ENCODE measurements around the gene SSR3.
A peak's percentile ranks its signal among the peaks of the same experiment; 100 is the strongest.

The SSR3 gene

GRCh38 chr3:156535162-156535627 lies 19.7 kb downstream of the SSR3 start:
- DNase-seq: no peak

- no peak for DNase-seq
These were observed 21.7 kb downstream of the SSR3 start for GRCh38 chr3:156533205-156533604.

GRCh38 chr3:156532730-156533129 lies 22.2 kb downstream of the SSR3 start:
- DNase-seq: no peak

- no peak for DNase-seq
These were observed 23.9 kb downstream of the SSR3 start for GRCh38 chr3:156530980-156531379.

GRCh38 chr3:156527060-156527459 lies 27.9 kb downstream of the SSR3 start:
- DNase-seq: no peak

- DNase-seq: no peak
These were observed 29.1 kb downstream of the SSR3 start for GRCh38 chr3:156525808-156526207.

GRCh38 chr3:156522673-156523072 lies 32.2 kb downstream of the SSR3 start:
- DNase-seq: no peak

GRCh38 chr3:156519758-156520162 lies 35.2 kb downstream of the SSR3 start:
- no peak for DNase-seq

- DNase-seq: no peak
These were observed 36.2 kb downstream of the SSR3 start for GRCh38 chr3:156518726-156519125.

- DNase-seq: no peak
These were observed 38.0 kb downstream of the SSR3 start for GRCh38 chr3:156516961-156517360.

GRCh38 chr3:156516284-156516683 lies 38.6 kb downstream of the SSR3 start:
- no peak for DNase-seq

GRCh38 chr3:156513619-156514018 lies 41.3 kb downstream of the SSR3 start:
- DNase-seq: no peak

- DNase-seq: no peak
These were observed 42.8 kb downstream of the SSR3 start for GRCh38 chr3:156511987-156512677.

- DNase-seq: peak; percentile 71
These were observed 45.4 kb downstream of the SSR3 start for GRCh38 chr3:156509189-156510174.

GRCh38 chr3:156507285-156507684 lies 47.6 kb downstream of the SSR3 start:
- DNase-seq: no peak

- no peak for DNase-seq
These were observed 56.6 kb downstream of the SSR3 start for GRCh38 chr3:156498307-156498706.

GRCh38 chr3:156497326-156497725 lies 57.6 kb downstream of the SSR3 start:
- DNase-seq: no peak

GRCh38 chr3:156495816-156496215 lies 59.1 kb downstream of the SSR3 start:
- no peak for DNase-seq

- no peak for DNase-seq
These were observed 61.0 kb downstream of the SSR3 start for GRCh38 chr3:156493887-156494286.

- DNase-seq: no peak
These were observed 62.1 kb downstream of the SSR3 start for GRCh38 chr3:156492801-156493261.

- DNase-seq: no peak
These were observed 63.7 kb downstream of the SSR3 start for GRCh38 chr3:156491192-156491591.

Measured in CD4-positive, alpha-beta T cell treated with Interleukin-12 subunit alpha and Interleukin-12 subunit beta, for 1 hour (primary cell).